HG02798 (cell line): Measurements from ENCODE around the gene EFNA2.

Experiments used
- ATAC-seq: cut with Tn5 transposase; IDR thresholded peaks from one replicate; pipeline ENCODE4 v1.9.1; 2021; ENCODE audit warnings: mild to moderate bottlenecking; ENCODE audit not compliant: unreplicated experiment, poor library complexity

EFNA2 gene

GRCh38 chr19:1248786-1249297, 36.8 kb upstream of the EFNA2 start:
- peak; percentile 35 for ATAC-seq

GRCh38 chr19:1249298-1249989, 36.2 kb upstream of the EFNA2 start:
- ATAC-seq: peak; percentile 60

- ATAC-seq: no peak
These were observed 35.7 kb upstream of the EFNA2 start for GRCh38 chr19:1249990-1250436.

- ATAC-seq: no peak
These were observed 35.0 kb upstream of the EFNA2 start for GRCh38 chr19:1250437-1251260.

GRCh38 chr19:1251330-1252220, 34.1 kb upstream of the EFNA2 start:
- no peak for ATAC-seq

GRCh38 chr19:1252221-1252820, 33.4 kb upstream of the EFNA2 start:
- no peak for ATAC-seq

- ATAC-seq: no peak
These were observed 32.7 kb upstream of the EFNA2 start for GRCh38 chr19:1252821-1253513.

- ATAC-seq: no peak
These were observed 32.1 kb upstream of the EFNA2 start for GRCh38 chr19:1253514-1254080.

GRCh38 chr19:1254081-1254527, 31.6 kb upstream of the EFNA2 start:
- ATAC-seq: no peak

GRCh38 chr19:1254530-1255185, 31.0 kb upstream of the EFNA2 start:
- ATAC-seq: no peak

GRCh38 chr19:1255186-1256161, 30.2 kb upstream of the EFNA2 start:
- ATAC-seq: no peak

- no peak for ATAC-seq
These were observed 28.8 kb upstream of the EFNA2 start for GRCh38 chr19:1256646-1257474.

- ATAC-seq: no peak
These were observed 28.1 kb upstream of the EFNA2 start for GRCh38 chr19:1257475-1258162.

GRCh38 chr19:1258163-1258492, 27.5 kb upstream of the EFNA2 start:
- ATAC-seq: no peak

GRCh38 chr19:1258707-1259205, 26.9 kb upstream of the EFNA2 start:
- ATAC-seq: no peak
